GM13977 (cell line): ENCODE data around the gene TCEAL3.

Experiments used
- DNase-seq: peaks from one replicate; pipeline ENCODE4 v3.0.0; 2012; ENCODE audit warnings: low spot score
- in situ Hi-C: fragments of 300-500 bp; cut with MboI; formaldehyde crosslinking; loops from one replicate; pipeline ENCODE4 v1.12.0; 2022; ENCODE audit warnings: low sequenced_read_pairs, low pct_unique_long_range_greater_than_20kb, mixed read lengths, inconsistent platforms; ENCODE audit not compliant: unreplicated experiment
- TF ChIP-seq, protein P1 (sequence below): IDR thresholded peaks from 2 replicates; pipeline ENCODE4 v1.5.1; 2012; ENCODE audit warnings: mild to moderate bottlenecking, control low read depth; ENCODE audit not compliant: insufficient read depth; ENCODE audit errors: extremely low read depth, missing control alignments

Gene TCEAL3

DNA sequence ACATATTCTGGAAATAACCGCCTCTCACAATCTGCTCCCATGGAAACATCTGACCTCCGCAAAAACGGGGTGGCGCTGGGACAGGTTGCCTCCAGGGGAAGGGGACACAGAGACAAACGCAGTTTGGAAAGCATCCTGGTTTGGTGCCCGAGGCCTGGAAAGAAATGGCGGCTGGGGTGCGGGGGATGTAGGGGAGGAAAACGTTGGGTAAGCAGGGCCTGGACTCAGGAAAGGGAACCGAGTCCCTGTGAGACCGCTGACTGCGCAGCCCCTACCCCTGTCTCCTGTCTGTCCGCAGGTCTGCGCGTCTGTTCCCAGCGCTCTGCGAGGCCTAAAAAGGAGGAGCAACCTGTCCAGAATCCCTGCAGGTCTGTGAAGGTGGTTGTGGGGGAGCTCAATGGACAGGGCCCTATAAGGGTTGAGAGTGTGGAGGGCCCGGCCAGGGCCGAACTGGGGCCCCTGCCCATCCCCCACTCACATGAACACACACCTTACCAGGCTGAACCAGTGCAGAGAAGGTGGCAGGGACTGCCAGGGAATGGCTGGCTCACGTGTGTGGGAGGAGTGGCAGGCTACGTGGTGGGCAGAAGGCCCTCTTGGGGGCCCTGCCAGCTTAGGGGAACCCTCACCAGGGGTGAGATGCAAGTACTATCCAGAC lies 672 bp downstream of the TCEAL3 start:
- peak; percentile 20 for DNase-seq
- TF ChIP-seq, protein P1, sequence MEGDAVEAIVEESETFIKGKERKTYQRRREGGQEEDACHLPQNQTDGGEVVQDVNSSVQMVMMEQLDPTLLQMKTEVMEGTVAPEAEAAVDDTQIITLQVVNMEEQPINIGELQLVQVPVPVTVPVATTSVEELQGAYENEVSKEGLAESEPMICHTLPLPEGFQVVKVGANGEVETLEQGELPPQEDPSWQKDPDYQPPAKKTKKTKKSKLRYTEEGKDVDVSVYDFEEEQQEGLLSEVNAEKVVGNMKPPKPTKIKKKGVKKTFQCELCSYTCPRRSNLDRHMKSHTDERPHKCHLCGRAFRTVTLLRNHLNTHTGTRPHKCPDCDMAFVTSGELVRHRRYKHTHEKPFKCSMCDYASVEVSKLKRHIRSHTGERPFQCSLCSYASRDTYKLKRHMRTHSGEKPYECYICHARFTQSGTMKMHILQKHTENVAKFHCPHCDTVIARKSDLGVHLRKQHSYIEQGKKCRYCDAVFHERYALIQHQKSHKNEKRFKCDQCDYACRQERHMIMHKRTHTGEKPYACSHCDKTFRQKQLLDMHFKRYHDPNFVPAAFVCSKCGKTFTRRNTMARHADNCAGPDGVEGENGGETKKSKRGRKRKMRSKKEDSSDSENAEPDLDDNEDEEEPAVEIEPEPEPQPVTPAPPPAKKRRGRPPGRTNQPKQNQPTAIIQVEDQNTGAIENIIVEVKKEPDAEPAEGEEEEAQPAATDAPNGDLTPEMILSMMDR, result no peak
- in situ Hi-C loops, result no loop called here

DNA sequence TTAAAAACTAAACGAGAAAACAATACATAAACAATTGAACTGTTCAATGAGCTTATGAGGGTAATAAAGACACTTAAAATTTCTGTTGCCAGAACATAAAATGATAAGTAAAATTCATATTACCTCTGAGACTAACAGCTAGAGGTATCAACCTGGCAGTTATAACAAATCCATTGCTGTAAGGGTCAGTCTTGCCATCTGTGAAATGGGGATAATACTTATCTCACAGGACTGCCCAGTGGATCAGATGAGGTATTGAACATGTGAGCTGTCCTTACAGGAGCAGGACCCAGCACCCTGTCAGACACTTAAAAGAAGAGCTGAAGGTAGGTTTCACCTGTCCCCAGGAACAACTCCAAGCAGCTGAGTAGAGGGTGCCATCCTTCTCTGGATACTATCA lies 2.5 kb downstream of the TCEAL3 start:
- in situ Hi-C loops, result no loop called here
- TF ChIP-seq, protein P1, result no peak
- no peak for DNase-seq

DNA sequence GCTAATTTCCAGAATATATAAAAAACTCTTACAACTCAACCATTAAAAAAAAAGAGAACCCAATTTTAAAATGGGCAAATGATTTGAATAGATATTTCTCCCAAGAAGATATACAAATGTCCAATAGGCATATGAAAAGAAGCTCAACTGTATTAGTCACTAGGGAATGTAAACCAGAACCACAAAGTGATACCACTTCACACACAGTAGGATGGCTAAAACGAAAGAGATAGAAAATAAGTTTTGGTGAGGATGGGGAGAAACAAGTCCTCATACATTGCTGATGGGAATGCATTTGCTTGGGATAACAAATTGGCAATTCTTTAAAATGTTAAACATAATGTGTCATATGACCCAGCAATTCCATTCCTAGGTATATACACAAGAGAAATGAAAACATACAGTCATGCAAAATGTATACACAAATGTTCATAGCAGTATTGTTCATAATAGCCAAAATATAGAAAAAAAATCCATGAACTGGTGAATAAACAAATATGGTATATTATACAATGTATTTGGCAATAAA lies 5.7 kb downstream of the TCEAL3 start:
- no peak for DNase-seq
- in situ Hi-C loops, result no loop called here
- TF ChIP-seq, protein P1, result no peak

DNA sequence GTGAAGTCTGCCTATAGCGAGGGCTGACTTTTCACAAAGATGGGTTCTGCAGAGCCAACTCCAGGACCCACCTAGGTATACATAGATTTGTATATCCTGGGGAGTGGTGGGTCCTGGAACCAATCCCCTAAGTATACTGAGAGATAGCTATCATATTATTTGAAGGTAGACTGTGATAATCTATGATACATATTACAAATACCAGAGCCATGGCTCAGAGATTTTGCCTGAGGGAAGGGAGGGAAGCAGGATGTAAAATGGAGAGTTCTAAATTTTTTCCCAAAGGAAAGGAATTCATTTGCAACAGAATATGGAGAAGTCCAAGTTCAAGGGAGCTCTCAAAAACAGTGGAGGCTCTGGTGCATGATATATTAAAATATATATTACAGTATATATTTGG lies 7.2 kb downstream of the TCEAL3 start:
- no peak for DNase-seq
- in situ Hi-C loops, result no loop called here

DNA sequence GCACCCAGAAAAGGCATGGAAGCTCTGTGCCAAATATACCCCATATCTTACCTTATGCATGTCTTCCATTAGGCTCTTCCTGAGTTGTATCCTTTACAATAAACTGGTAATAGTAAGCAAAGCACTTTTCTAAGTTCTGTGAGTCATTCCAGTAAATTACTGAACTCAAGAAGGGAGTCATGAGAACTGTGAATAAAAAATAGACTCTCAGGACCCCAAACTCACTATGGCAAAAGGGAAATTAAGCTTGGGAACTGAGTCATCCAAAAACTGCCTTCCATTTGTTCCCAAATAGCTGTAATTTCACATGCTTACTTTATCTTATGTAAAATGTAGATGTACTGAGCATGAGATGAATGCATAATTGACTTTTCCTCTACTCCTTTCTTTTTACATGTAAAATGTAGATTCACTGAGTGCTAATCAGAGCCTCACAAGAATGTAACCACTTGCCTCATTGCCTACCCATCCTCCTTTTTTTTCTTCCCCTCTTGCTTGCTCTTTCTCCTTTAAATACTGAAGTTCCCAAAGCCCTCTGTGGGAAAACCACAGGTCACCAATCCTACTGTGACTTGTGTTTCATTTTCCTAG lies 8.1 kb downstream of the TCEAL3 start:
- no peak for DNase-seq
- TF ChIP-seq, protein P1, result no peak
- in situ Hi-C loops, result no loop called here

More for the DNA sequence above, 7.2 kb downstream of the TCEAL3 start:
- TF ChIP-seq, protein P1, result no peak

DNA sequence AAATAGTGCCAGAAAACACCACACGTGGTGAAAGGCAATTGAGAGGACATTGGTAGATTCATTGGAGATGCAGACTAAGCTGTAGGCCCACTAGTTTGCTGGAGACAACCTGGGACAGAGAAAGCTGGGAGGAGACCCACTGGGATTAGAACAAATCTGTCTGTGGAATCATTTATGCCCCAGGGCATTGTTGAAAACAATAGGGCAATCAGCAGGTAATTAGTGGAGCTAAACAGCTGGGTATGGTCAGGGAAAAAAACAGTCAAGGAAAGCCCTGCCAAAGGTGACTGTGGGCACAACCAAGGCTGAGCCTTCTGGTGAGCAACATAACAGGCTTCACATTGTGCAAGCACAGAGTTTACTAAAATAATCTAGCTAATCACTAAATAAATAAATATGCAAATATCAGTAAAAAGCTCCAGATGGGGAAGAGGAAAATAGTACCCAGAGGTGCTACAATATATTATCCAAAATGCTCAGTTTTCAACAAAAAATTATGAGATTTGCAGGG lies 9.0 kb downstream of the TCEAL3 start:
- TF ChIP-seq, protein P1, result no peak
- no peak for DNase-seq
- in situ Hi-C loops, result no loop called here
